ENCODE data around the gene RAD51. TPM values are rescaled to one million over a fixed set of nuclear protein-coding genes. Genes with fewer than 3 reads are reported as not detected.

The RAD51 gene
- total RNA-seq: 1.8 TPM in 2 replicates

DNA sequence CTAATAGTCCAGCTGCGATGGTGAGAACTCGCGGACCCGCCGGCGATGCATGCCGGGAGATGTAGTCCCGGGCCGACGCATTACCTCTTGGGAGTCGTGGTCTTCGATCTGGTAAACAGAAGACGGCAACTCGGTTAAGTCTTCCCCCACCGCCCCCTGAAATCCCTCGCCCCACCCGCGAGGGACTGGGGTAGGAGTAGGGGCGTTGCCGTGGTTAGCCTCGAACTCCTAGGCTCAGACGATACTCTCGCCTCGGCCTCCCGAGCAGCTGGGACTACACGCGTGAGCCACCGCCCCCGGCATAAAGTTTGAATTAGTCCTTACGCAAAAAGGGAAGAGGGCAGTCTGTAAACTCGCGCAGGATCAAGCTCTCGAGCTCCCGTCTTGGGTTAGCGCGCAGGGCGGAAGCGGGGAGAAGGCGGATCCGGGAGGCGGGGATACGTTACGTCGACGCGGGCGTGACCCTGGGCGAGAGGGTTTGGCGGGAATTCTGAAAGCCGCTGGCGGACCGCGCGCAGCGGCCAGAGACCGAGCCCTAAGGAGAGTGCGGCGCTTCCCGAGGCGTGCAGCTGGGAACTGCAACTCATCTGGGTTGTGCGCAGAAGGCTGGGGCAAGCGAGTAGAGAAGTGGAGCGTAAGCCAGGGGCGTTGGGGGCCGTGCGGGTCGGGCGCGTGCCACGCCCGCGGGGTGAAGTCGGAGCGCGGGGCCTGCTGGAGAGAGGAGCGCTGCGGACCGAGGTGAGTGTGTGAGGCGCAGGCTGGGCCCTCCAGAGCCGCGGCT is at the start of gene RAD51:
Gene RAD51, plus strand, starts transcription at position 487 of the 781 bp plus-strand sequence. CDS start 3,585 bp downstream, outside the sequence.
- H3K79me2 ChIP-seq (ENCODE audit: insufficient read depth, low read length): peaks cover 29% of the 10 kb centered on the region
- H4K20me1 ChIP-seq (ENCODE audit: insufficient read depth, low read length): no peaks in the 10 kb centered on the region
- H3K27ac ChIP-seq (ENCODE audit: low read depth, low read length): peak within 1 kb of the TSS; percentile 88
- no peak for TF ChIP-seq CTCF (IDR thresholded peaks at IDR 0.05; ENCODE audit: extremely low read depth, low read depth, low read length)
- peaks cover 11% of the 10 kb centered on the region for H3K36me3 ChIP-seq (ENCODE audit: insufficient read depth, low read length)
- H3K27me3 ChIP-seq (ENCODE audit: insufficient read depth, low read length): no peaks in the 10 kb centered on the region
- peaks cover 15% of the 10 kb centered on the region for H3K4me1 ChIP-seq (ENCODE audit: insufficient read depth, low read length)
- H3K4me3 ChIP-seq (ENCODE audit: insufficient read depth, low read length): peak within 1 kb of the TSS; percentile 96
- peak within 1 kb of the TSS; percentile 86 for H3K4me2 ChIP-seq (ENCODE audit: insufficient read depth, low read length)
- peak within 1 kb of the TSS; percentile 80 for H2AFZ ChIP-seq (ENCODE audit: low read length)
- peak; percentile 99 for DNase-seq (ENCODE audit: insufficient read length, low spot score, missing footprints)
- no peaks in the 10 kb centered on the region for H3K9me3 ChIP-seq (ENCODE audit: low read depth, low read length)

- Histone ChIP-seq H3K36me3 (ENCODE audit: insufficient read depth, low read length) (peaks cover 13% of the 10 kb centered on the region), H3K4me3 (ENCODE audit: insufficient read depth, low read length) (no peak overlapping the region), H4K20me1 (ENCODE audit: insufficient read depth, low read length) (no peaks in the 10 kb centered on the region), H3K4me1 (ENCODE audit: insufficient read depth, low read length) (no peaks in the 10 kb centered on the region), H3K9me3 (ENCODE audit: low read depth, low read length) (no peaks in the 10 kb centered on the region), H3K27me3 (ENCODE audit: insufficient read depth, low read length) (no peaks in the 10 kb centered on the region), H2AFZ (ENCODE audit: low read length) (no peak overlapping the region), H3K4me2 (ENCODE audit: insufficient read depth, low read length) (no peak overlapping the region), H3K27ac (ENCODE audit: low read depth, low read length) (no peak overlapping the region), H3K79me2 (ENCODE audit: insufficient read depth, low read length) (no peaks in the 10 kb centered on the region)
- DNase-seq (ENCODE audit: insufficient read length, low spot score, missing footprints): peak; percentile 31
- TF ChIP-seq CTCF (IDR thresholded peaks at IDR 0.05; ENCODE audit: extremely low read depth, low read depth, low read length): no peak
These were observed 47.5 kb upstream of the RAD51 start for GRCh38 chr15:40647523-40647922.

DNA sequence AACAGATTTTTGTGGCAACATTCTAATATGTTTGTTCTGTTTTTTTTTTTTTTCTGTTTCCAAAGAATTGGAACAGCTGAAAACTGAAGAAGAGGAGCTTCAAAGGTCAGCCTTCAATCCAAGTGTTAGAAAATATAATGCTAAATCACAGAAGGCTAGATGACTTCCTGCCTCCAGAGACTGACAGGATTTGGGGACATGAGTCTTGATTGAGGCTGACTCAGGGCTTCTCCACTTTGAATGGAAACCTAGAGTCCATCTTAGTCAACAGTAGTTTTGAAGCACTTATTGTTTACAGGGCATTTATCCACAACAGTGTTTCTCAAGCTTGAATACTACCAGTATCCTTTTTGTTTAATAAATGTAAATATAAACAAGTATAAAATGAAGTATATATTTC is 44.5 kb upstream of the RAD51 start:
- Histone ChIP-seq H3K4me2 (ENCODE audit: insufficient read depth, low read length) (no peak overlapping the region), H3K9me3 (ENCODE audit: low read depth, low read length) (no peaks in the 10 kb centered on the region), H3K79me2 (ENCODE audit: insufficient read depth, low read length) (no peaks in the 10 kb centered on the region), H3K27ac (ENCODE audit: low read depth, low read length) (no peak overlapping the region), H3K4me1 (ENCODE audit: insufficient read depth, low read length) (no peaks in the 10 kb centered on the region), H4K20me1 (ENCODE audit: insufficient read depth, low read length) (no peaks in the 10 kb centered on the region), H3K36me3 (ENCODE audit: insufficient read depth, low read length) (peaks cover 21% of the 10 kb centered on the region), H2AFZ (ENCODE audit: low read length) (peak overlapping the region; percentile 4), H3K4me3 (ENCODE audit: insufficient read depth, low read length) (no peak overlapping the region), H3K27me3 (ENCODE audit: insufficient read depth, low read length) (no peaks in the 10 kb centered on the region)
- no peak for TF ChIP-seq CTCF (IDR thresholded peaks at IDR 0.05; ENCODE audit: extremely low read depth, low read depth, low read length)
- no peak for DNase-seq (ENCODE audit: insufficient read length, low spot score, missing footprints)

- H3K27ac ChIP-seq (ENCODE audit: low read depth, low read length): no peak overlapping the region
- H3K36me3 ChIP-seq (ENCODE audit: insufficient read depth, low read length): peaks cover 5% of the 10 kb centered on the region
- H3K4me3 ChIP-seq (ENCODE audit: insufficient read depth, low read length): no peak overlapping the region
- no peaks in the 10 kb centered on the region for H3K4me1 ChIP-seq (ENCODE audit: insufficient read depth, low read length)
- no peaks in the 10 kb centered on the region for H3K9me3 ChIP-seq (ENCODE audit: low read depth, low read length)
- H3K4me2 ChIP-seq (ENCODE audit: insufficient read depth, low read length): no peak overlapping the region
- H4K20me1 ChIP-seq (ENCODE audit: insufficient read depth, low read length): no peaks in the 10 kb centered on the region
- no peak for DNase-seq (ENCODE audit: insufficient read length, low spot score, missing footprints)
- H2AFZ ChIP-seq (ENCODE audit: low read length): peak overlapping the region; percentile 7
- TF ChIP-seq CTCF (IDR thresholded peaks at IDR 0.05; ENCODE audit: extremely low read depth, low read depth, low read length): no peak
- no peaks in the 10 kb centered on the region for H3K79me2 ChIP-seq (ENCODE audit: insufficient read depth, low read length)
- H3K27me3 ChIP-seq (ENCODE audit: insufficient read depth, low read length): no peaks in the 10 kb centered on the region
These were observed 34.3 kb upstream of the RAD51 start for GRCh38 chr15:40660686-40661085.
